Neural cell (in vitro differentiated cells): ENCODE results near the gene CYP26A1.

Experiments used
- MXI1 ChIP-seq: fragments of 450-650 bp; conservative IDR thresholded peaks from 2 replicates; pipeline ENCODE4 v1.6.1; 2014; ENCODE audit warnings: antibody characterized with exemption, mild to moderate bottlenecking; ENCODE audit not compliant: poor library complexity, severe bottlenecking
- POLR2AphosphoS5 ChIP-seq: IDR thresholded peaks from 2 replicates; pipeline ENCODE4 v1.6.1; 2012
- RAD21 ChIP-seq: fragments of 450-650 bp; conservative IDR thresholded peaks from 2 replicates; pipeline ENCODE4 v1.6.1; 2014; ENCODE audit warnings: antibody characterized with exemption, mild to moderate bottlenecking, moderate library complexity
- TAF1 ChIP-seq: IDR thresholded peaks from 2 replicates; pipeline ENCODE4 v1.6.1; 2012; ENCODE audit warnings: low read depth
- TF ChIP-seq, protein P1 (sequence below): fragments of 450-650 bp; IDR thresholded peaks from 2 replicates; pipeline ENCODE4 v1.5.1; 2014; ENCODE audit warnings: antibody characterized with exemption, mild to moderate bottlenecking, moderate library complexity; ENCODE audit not compliant: poor library complexity, severe bottlenecking

DNA sequence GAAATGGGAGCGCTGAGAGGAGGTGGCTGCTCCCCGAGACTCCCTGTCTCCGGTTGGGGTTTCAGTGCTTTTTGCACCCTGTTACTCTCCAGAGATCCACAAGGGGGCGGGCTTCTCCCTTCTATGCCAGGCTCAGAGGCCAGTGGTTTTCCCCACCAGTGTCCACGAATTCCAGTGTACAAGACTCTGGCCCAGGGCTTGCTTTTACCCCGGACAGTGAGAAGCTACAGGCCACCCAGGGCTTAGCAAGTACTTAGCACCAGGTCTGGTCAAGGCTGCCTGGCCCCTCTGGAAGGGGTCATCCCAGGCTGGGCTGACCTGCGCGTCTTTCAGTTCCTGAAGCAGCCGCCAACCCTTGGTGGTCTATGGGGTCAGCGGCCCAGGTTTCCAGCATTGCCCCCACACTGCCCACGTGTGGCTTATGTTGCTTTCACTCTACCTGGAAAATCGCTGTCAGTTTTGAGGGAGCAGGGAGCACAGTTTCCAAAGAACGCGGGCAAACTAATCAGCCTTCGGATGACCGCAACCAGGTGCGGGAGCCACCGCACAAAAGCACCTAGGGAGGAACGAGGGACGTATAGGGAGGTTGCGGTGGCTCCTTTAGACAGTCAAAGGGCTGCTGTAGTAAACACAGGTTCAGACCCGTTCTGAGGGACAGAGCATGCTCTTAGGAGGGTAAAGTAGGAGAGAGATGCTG lies 6.8 kb downstream of the CYP26A1 start:
- TF ChIP-seq, protein P1, sequence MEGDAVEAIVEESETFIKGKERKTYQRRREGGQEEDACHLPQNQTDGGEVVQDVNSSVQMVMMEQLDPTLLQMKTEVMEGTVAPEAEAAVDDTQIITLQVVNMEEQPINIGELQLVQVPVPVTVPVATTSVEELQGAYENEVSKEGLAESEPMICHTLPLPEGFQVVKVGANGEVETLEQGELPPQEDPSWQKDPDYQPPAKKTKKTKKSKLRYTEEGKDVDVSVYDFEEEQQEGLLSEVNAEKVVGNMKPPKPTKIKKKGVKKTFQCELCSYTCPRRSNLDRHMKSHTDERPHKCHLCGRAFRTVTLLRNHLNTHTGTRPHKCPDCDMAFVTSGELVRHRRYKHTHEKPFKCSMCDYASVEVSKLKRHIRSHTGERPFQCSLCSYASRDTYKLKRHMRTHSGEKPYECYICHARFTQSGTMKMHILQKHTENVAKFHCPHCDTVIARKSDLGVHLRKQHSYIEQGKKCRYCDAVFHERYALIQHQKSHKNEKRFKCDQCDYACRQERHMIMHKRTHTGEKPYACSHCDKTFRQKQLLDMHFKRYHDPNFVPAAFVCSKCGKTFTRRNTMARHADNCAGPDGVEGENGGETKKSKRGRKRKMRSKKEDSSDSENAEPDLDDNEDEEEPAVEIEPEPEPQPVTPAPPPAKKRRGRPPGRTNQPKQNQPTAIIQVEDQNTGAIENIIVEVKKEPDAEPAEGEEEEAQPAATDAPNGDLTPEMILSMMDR: peak; percentile 73
- TF ChIP-seq RAD21 (peak; percentile 70), POLR2AphosphoS5 (no peak), TAF1 (no peak), MXI1 (no peak)
